ENCODE measurements around the gene NGFR.
"Not testable (repeated sequence)": the region's sequence is repeated elsewhere in the genome, so short reads cannot be mapped to it uniquely, and the experiment has no call there.

NGFR gene

DNA sequence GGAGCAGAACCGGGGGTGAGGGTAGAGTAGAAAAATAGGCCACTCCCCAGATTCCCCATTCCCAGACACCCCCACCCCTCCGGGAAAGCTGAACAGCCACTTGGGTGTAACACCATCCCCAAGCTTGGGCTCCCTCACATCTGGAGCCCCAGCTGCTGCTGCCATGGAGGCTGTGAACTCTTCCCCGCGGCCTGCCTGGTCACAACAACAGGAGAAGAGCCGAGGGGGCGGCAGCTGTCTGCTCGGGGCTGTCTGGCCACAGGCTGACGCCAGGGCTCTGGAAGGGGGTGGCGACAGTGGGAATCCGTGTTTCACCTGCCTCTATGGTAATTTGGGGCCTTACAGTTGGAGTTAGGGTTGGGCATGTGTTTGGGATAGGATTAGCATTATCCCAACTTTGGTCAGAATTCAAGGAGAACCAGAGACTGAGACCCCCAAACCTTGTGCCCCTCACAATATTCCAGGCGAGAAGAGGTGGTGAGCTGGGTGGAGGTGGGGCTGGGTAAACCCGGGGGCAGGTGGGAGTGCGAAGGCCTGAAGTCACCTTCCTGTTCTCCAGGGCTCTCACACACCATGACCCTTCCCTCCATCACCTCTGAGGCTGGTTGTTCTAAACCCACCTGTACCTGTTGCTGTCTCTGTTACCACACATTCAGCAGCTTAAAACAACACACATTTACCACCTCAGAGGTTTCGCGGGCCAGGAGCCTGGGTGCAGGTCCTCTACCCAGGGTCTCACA, 50.9 kb downstream of the NGFR start:
- no peak for DNase-seq (ENCODE audit: low read depth)

DNA sequence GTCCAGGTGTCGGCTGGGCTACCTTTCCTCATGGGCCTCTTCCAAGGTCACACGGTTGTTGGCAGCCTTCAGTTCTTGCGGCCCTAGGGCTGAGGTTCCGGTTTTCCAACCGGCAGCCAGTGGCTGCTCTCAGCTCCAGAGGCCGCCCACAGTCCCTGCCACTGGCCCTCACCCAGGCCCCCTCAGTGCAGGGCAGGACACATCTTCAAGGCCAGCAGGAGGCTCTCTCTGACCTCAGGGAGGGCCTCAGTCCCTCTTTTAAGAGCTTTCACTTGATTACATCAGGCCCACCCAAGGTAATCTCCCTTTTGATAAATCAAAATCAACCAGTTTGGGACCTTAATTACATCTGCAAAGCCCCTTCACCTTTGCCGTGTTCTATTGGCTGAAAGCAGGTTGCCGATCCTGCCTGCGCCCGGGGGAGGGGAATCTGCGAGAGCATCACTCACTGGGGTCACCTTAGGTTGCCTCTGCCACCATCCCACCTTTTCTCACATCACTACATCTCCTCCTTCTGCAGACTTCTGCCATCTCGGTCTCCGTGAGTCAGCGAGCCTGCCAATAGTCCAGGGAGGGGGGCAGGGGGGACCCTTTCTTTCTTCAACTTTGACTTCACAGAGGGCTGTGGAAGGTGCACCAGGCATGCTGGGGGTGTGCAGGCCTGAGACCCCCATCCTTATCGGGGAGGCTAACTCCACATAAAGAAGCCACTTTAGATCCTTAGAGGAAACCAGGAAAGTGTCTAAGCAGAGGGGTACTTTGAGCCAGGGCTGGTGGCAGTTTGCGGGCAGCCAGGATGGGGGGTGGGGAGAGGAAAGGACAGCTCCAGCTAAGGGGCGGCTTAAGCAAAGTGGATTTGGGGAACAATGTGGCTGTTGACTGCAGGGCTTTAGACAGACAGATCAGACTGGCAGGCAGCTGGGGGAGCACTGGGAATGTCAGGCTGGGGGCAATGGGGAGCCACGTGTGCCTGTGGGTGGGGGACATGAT, 51.7 kb downstream of the NGFR start:
- no peak for DNase-seq (ENCODE audit: low read depth)

DNA sequence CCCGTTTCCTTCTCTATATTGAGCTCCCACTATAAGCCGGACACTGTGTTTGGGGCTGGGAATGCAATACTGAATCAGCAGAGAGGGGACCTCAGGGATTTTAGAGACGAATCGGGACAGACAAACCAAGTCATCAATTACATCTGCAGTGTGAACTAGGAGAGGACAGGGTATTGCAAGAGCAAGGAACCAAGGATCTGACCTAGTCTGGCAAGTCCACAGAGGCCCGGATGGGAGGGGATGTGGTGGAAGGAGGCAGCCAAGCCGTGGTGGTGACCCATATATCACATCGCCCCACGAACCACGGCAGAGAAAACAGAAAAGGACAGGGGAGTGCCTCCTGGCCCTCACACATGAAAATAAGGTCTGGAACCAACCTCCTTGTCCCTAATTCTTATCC, 52.5 kb downstream of the NGFR start:
- DNase-seq (ENCODE audit: low read depth): no peak

DNA sequence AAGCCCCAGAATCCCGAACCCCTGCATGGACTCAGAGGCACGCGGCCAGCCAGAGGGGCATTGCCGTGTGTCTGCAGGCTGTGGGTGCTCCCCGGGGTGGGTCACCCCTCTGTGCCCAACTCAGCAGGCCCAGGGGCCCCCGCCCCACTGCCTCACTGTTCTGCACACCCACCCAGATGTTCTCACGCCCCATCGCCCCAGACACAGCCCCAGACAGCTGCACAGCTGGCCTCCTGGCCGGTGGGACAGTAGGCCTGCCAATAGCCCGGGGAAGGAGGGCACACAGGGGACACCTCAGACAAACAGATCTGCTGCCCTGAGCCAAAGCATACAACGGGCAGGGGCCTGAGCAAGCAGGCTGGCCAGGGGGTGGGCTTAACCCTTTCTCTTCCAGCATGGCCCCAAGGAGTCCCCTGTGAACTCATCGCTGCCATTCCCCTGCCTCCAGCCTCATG, 53.0 kb downstream of the NGFR start:
- no peak for DNase-seq (ENCODE audit: low read depth)

DNA sequence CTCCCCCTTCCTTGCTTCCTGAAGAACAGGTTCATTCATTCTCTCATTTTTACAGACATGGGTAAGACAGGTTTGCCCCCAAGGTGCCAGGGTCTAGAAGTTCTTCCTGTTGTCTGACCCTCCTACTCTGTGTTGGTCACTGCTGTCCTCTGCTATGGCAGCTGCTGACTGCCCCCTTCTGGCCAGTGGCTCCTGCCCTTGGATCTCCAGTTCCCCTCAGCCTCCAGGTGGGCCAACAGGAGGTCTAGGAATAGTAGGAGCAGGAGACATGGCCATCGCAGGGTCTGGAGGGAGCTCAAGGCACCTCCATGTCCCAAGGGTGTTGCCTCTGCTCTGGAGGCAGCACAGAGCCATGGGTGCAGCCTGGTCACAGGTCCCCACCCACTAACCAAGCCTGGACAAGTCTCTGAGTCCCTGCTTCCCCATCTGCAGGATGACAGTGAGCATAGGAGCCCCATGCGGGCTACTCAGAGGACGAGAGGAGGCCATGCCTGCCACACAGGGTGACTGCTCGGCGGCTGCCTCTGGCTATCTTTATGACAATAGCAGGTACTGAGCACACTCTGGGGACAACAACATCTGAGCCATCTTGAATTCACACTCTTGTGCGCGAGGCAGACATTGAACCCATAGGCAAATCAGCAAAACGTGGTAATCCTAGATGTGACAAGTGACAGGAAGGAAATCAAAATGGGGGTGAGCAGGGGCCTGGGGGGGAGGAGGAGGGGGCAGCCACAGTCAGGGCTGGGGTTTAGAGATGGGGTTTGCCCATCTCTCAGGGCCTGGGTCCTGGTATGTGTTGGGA, 53.6 kb downstream of the NGFR start:
- peak; percentile 52 for DNase-seq (ENCODE audit: low read depth)

DNA sequence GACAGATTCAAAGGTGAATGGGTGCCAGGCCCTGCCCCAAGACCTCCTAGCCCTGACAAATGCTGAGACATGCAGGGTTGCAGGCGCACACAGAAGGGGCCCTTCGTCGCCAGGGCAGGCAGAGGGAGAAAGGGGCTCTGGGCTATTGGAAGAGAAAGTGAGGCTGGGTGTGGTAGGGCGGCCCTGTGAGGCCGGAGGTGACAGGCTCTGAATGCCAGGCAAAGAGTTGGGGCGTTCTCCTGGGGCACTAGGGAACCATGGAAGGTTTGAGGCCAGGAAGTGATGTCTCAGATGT, 54.2 kb downstream of the NGFR start:
- no peak for DNase-seq (ENCODE audit: low read depth)

DNA sequence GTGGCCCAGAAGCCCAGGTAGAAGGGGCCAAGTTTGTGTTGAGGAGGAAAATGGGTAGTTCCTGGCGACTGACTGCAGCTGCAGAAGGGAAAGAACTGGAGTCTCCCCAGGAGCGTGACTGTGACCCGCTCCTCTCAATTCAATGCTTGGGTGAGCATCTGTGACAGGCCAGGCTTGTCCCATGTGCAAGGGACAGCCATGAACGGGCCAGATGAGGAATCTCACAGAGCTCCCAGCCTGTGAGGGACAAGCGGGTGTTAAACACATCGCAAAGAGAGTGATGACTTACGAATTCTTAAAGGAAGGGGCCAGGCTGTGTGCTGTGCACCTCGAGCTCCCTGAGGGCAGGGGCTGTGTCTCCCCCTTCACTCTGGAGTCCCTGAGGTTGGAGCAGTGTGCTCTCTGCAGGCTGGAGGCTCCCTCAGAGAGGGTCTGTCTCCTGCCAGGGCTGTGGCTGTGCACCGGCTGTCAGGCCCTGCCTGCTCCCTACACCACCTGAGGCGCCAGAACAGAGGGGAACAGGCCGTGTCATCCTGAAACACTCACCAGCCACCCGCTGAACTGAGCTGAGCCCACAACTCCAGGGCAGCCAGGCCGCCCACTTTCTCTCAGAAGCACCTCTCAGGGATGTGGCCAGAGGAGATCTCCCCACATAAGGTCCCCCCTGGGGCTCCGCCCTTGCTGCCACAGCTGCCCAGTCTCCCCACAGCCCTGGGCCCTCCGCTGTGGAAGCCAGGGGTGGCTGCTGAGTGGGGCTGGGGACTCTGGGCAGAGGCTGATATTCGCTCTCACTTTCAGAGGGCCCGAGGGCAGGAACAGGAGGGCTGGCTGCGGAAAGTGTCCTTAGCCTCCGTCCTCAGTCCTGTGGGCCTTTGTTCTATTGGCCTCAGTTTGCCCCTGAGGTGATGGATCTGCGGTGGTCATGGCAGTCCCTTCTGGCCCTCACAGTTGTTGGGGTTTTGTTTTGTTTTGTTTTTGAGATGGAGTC, 54.9 kb downstream of the NGFR start:
- DNase-seq (ENCODE audit: low read depth): no peak

DNA sequence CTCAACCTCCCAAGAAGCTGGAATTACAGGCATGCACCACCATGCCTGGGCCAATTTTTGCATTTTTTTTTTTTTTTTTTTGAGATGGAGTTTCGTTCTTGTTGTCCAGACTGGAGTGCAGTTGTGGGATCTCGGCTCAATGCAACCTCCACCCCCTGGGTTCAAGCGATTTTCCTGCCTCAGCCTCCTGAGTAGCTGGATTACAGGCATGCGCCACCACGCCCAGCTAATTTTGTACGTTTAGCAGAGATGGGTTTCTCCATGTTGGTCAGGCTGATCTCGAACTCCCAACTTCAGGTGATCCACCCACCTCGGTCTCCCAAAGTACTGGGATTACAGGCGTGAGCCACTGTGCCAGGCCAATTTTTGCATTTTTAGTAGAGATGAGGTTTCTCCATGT, 55.7 kb downstream of the NGFR start:
- not testable (repeated sequence) for DNase-seq (ENCODE audit: low read depth)

DNA sequence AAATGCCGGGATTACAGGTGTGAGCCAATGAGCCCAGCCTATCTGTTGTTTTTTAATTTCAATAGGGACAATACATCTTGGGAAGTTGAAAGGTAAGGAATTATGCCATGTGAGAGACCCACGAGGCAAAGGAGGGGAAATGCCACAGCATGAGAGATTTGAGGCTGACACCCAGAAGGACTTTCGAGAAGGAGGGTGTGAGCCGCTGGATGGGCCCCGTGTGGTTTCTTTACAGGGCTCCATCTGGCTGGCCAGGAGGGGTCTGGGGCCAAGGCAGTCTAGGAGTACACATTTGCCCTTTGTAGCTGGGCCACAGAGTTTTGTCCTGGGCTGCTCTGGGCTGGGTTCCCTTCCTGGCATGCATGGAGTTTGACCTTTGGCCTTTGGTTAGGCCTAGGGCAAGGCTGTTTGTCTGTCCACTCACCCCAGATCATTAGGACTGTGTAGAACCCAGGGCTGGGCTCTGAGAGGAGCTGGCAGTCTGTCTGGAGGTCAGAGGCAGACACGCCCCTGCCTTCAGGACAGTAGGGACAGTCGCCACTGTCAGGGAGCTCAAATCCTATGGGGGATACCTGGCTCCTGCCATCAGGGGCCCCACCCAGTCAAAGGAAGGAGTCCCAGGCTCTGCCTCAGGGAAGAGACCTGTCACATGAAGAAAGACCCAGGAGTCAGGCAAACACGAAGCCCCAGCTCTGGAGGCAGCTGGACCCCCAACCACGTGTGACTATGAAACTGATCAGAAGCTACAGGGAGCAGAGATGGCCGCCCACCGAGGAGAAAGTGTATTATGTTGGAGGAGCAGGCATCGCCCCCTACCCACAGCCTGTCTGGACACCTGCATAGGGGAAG, 56.4 kb downstream of the NGFR start:
- DNase-seq (ENCODE audit: low read depth): no peak

DNA sequence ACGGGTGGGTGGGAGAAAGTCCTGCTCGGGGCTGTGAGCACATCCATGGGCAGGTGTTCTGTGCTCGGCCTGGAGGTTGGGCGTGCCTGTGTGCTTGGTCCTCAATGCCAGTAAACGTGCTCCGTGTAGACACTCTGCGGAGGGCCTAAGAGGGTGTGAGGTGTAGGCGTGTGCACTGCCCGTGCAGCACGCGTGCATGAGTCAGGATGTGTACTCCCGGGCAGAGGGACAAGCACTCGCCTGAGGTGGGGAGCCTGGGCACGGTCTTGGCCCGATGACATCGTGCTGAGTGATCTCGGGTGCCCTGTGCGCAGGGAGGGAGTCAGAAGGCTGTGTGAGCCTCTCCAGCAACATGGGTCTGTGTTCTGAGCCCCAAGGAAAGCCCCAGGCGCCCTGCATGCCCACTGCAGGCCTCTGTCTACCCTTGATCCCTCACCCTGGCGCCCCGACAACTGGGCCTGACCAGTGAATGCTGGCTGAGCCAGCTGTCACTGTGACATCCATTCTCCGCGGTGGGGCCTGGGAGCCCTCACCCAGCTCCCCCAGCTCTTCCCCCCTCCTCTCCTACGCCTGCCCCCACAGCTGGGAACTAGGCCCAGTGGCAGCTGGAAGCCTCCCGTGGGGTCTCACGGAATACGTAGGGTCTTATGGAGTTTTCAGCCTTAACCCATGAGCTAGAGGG, 57.1 kb downstream of the NGFR start:
- no peak for DNase-seq (ENCODE audit: low read depth)

DNA sequence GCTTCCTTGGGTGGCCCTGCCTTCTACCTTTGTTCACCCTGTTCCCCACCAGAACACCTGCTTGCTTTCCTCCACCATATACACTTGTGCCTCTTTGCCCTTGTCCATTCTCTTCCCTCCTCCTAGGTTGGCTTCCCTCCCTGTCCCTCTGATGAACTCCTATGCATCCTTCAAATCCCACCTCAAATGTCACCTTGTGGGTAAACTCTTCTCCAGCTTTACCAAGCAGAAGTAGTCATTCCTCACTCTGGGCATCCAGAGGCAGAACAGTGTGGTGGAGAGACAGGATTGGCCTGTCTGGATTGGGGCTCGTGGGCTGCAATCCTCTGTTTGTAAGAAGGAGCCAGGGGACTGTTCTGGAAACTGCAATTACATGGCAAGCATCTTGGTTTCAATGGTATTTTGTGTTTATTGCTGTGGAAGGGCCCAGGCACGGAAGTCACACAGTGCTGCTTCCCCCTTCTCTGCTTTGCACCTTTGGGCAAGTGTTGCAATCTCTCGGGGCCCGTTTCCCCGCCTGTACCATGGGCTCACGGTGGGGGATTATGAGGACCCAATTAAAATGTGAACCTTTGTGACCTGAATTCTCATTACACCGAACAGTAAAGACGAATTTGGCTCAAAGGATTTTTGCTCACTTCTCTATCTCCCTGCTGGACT, 58.7 kb downstream of the NGFR start:
- no peak for DNase-seq (ENCODE audit: low read depth)

DNA sequence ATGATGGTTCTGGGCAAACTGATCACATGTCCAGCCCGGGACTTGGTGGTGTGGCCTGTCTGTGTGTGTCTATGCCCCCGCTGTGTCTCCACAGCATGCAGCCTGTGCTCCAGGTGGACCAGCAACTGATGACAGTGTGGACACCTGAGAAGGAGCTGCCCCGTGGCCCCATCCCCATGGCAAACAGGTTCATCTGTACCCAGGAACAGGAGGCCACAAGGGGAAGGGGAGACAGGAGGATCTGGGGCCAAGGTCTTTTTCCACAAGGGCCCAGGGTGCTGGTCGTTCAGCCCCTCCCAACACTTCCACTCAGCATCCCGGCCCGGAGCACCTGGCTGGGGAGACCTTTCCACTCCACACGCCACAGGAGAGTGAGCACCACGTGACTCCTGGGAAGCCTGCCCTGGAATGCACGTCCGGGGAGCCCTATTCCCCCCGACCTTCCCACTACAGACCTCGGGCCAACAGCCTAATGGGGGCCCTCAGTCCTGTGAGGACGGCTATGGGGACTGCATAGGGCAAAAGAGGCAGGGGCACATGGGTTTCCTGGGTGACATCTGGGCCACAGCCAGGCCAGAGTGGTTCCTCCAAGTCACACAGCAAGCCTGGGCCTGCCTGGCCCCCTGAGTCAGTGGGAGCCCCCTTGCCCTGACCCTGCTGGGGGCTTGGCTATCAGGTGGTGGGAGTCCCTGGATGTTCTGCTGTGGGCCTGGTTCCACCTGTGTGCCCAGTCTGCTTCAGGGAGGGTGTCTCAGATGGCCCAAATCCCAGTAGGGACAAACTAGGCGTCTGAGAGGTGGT, 59.8 kb downstream of the NGFR start:
- no peak for DNase-seq (ENCODE audit: low read depth)

DNA sequence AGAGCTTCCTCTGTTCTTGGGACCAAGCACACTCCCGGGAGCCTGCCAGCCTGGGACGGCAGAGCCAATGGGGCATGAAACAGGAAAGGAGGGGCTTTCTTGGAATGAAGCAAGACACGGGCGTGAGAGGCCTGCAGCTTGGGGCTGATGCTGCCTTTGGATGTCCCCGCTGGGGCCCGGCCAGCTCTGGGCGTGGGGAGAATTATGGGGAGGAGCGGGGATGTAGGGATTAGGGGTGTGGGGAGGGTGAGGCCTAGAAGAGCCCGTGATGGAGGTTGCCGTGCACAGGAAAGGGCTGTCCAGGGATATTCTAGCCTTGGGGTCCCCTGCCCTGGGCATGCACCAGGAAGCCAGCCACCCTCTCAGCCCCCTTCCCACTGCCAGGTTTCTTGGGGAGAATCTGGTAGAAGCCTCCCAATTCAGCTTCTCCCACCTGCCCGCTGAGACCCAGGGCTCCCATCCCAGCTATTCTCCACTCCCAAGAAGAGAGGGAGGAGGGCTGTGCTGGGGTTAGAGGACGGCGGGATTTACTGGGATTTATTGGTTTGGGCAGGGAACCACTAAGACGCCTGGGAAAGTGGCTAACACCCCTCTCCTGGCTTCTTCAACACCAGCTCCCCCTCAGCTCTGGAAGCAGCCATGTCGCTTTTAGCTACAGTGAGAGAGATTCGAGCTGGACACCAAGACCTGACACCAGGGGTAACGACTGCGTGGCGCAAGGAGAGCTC, 60.6 kb downstream of the NGFR start:
- DNase-seq (ENCODE audit: low read depth): no peak

DNA sequence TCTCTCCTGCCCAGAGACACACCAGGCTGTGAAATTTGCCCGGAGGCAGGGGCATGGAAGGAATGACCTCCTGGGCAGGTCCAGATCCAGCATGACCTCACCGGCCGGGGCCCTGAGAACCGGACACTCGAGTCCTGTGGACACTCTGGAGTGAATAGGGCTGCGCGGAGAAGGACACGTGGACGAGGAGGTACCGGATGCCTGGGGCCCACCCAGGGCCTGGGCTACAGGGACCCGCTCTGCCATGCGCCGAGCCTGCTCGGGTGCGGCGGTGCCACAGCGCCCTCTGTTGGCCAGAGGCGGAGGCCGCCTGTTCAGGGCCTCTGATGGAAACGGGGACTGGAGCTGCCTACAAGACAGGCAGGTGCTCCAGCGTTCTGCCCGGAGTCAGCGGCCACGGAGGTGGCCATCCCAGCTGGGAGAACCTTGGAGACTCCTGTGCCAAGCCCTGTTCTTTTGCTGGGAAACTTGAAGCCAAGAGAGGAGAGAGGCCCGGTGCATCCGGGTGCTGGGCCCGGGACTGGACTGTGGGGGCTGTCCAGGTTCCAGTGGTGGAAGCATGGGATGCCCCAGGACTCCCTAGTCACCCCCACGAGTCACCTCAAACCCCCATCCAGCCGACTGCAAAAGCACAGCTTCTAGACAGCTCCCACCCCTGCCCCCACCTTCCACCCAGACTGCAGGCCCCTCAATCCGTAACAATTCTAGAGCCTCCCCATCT, 61.3 kb downstream of the NGFR start:
- DNase-seq (ENCODE audit: low read depth): peak; percentile 71

DNA sequence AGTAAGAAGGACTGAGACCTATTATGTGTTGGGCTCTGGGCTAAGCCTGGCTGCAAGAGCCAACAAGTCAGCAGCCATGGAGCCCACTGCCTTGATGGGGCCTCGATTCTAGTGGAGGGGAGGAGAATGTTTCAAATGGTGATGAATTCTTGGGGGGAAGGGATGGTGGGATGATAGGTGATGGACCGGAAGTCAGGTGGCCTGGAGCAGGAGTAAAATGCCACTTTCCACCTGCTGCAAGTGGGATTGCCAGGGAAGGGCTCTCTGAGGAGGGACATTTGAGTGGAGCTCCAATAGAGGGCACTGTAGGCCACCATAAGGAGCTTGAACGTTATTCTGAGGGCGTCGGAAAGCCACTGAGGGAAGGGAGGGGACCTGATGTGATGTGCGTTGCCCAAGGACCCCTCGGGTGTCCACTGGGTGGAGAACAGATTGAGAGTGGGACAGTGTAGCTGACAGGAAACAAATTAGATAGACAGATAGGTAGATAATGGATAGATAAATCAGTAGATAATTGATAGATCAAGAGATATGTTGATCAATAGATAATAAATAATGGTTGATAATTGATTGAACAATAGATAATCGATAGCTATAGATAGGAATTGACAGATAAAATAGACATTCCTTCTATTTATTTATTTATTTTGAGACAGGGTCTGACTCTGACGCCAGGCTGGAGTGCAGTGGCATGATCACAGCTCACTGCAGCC, 62.4 kb downstream of the NGFR start:
- peak; percentile 63 for DNase-seq (ENCODE audit: low read depth)
